Measurements from ENCODE around the gene PRDM1.

The PRDM1 gene

DNA sequence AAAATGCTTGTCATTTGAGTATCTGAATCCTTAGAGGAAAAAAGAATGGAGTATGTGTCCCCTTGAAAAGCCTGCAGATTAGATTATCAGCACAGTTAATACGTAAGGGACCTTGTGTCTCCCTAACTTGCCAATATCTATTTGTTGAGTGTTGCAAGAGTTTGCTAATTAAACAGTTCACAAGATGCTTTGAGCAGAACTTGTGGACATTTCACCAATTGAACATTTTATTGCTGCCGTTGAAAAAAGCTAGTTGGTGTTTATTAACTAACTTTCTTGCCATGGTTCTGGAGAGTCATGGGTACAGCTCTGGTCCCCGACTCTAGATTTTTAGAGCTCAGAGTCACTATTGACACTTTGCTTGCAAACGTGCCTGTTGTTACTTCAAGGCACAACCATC is 30.6 kb upstream of the PRDM1 start:
- Histone ChIP-seq H3K4me3 (ENCODE audit: low read depth in 1 of 2, low read length in 2 of 2) (no peak overlapping the region), H3K9me3 (ENCODE audit: control insufficient read depth in 1 of 2, low read length in 2 of 2) (no peaks in the 10 kb centered on the region), H3K27ac (ENCODE audit: low read length) (no peak overlapping the region), H3K27me3 (ENCODE audit: low read depth, low read length) (no peaks in the 10 kb centered on the region), H3K36me3 (ENCODE audit: control insufficient read depth in 1 of 2, insufficient read depth in 2 of 2, low read length in 2 of 2) (no peaks in the 10 kb centered on the region), H3K4me1 (ENCODE audit: control insufficient read depth in 1 of 2, insufficient read depth in 2 of 2, low read length in 2 of 2) (no peaks in the 10 kb centered on the region)

DNA sequence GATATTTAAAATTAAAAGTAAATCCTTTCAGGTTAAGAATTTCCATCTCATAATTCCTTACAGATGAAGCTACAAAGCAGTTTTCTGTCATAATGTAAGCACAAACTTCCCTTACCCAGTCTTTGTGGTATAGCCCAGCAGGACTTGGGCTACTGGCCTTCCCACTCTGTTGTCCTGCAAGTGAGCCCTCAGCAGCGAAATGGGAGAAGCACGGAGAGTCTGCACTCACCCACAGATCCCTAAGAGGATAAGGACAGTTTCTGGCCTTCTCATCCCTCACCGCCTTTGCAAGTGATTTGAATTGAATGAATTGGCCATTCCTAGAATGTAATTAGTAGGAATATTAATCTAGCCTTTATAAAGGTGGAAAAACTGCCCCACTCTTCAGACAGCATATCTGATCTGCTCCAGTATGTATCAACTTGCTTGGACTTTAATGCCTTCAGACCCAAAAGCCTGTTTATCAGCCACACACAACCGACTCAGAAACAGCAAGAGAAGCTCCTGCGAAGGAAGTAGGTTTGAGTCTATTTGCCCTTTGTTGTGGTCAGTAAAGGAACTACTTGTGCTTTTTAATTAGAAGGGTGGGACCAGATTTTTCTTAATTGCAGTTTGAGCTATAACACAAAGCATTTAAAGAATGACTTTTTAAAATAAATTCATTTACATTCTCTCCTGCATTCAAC is 29.9 kb upstream of the PRDM1 start:
- Histone ChIP-seq H3K27ac (ENCODE audit: low read length) (no peak overlapping the region), H3K36me3 (ENCODE audit: control insufficient read depth in 1 of 2, insufficient read depth in 2 of 2, low read length in 2 of 2) (no peaks in the 10 kb centered on the region), H3K9me3 (ENCODE audit: control insufficient read depth in 1 of 2, low read length in 2 of 2) (no peaks in the 10 kb centered on the region), H3K4me1 (ENCODE audit: control insufficient read depth in 1 of 2, insufficient read depth in 2 of 2, low read length in 2 of 2) (no peaks in the 10 kb centered on the region), H3K4me3 (ENCODE audit: low read depth in 1 of 2, low read length in 2 of 2) (no peak overlapping the region), H3K27me3 (ENCODE audit: low read depth, low read length) (no peaks in the 10 kb centered on the region)

DNA sequence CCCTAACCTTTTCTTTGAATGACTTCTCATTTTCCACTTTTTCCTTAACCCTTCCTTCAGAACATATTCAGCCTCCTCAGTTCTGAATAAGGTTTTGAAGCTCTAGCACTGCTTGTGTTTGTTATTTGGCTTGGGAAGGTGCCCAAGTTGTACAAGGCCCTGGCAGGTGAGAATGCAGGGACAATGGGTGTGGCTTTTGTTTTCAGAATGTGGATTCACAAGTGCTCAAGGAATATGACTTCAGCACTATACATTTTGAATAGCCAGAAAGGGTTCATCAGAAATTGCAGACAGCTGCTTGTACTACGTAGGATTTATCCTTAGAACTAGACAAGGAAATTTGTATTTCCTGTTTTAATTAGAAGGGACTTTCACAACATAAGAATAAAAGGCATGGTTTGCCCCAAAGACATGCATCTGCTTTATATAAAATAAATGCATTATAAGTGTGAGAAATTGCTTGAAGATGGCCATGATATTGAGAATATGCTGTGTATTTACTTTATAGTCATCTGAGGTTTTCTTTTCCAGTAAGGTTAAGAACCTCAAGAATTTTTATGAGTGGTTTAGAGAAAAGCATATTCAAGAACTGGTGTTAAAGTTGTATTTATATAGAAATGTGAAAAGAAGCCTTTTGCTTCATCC is 29.3 kb upstream of the PRDM1 start:
- no peaks in the 10 kb centered on the region for H3K9me3 ChIP-seq (ENCODE audit: control insufficient read depth in 1 of 2, low read length in 2 of 2)
- H3K4me3 ChIP-seq (ENCODE audit: low read depth in 1 of 2, low read length in 2 of 2): no peak overlapping the region
- no peaks in the 10 kb centered on the region for H3K4me1 ChIP-seq (ENCODE audit: control insufficient read depth in 1 of 2, insufficient read depth in 2 of 2, low read length in 2 of 2)
- H3K36me3 ChIP-seq (ENCODE audit: control insufficient read depth in 1 of 2, insufficient read depth in 2 of 2, low read length in 2 of 2): no peaks in the 10 kb centered on the region
- H3K27me3 ChIP-seq (ENCODE audit: low read depth, low read length): no peaks in the 10 kb centered on the region
- no peak overlapping the region for H3K27ac ChIP-seq (ENCODE audit: low read length)

GRCh38 chr6:106059331-106059730 is 26.8 kb upstream of the PRDM1 start:
- Histone ChIP-seq H3K36me3 (ENCODE audit: control insufficient read depth in 1 of 2, insufficient read depth in 2 of 2, low read length in 2 of 2) (no peaks in the 10 kb centered on the region), H3K9me3 (ENCODE audit: control insufficient read depth in 1 of 2, low read length in 2 of 2) (no peaks in the 10 kb centered on the region), H3K27me3 (ENCODE audit: low read depth, low read length) (no peaks in the 10 kb centered on the region), H3K4me3 (ENCODE audit: low read depth in 1 of 2, low read length in 2 of 2) (no peak overlapping the region), H3K4me1 (ENCODE audit: control insufficient read depth in 1 of 2, insufficient read depth in 2 of 2, low read length in 2 of 2) (no peaks in the 10 kb centered on the region), H3K27ac (ENCODE audit: low read length) (no peak overlapping the region)

GRCh38 chr6:106060167-106060566 is 26.0 kb upstream of the PRDM1 start:
- H3K4me3 ChIP-seq (ENCODE audit: low read depth in 1 of 2, low read length in 2 of 2): no peak overlapping the region
- H3K9me3 ChIP-seq (ENCODE audit: control insufficient read depth in 1 of 2, low read length in 2 of 2): no peaks in the 10 kb centered on the region
- H3K36me3 ChIP-seq (ENCODE audit: control insufficient read depth in 1 of 2, insufficient read depth in 2 of 2, low read length in 2 of 2): no peaks in the 10 kb centered on the region
- no peaks in the 10 kb centered on the region for H3K4me1 ChIP-seq (ENCODE audit: control insufficient read depth in 1 of 2, insufficient read depth in 2 of 2, low read length in 2 of 2)
- no peaks in the 10 kb centered on the region for H3K27me3 ChIP-seq (ENCODE audit: low read depth, low read length)
- H3K27ac ChIP-seq (ENCODE audit: low read length): no peak overlapping the region

DNA sequence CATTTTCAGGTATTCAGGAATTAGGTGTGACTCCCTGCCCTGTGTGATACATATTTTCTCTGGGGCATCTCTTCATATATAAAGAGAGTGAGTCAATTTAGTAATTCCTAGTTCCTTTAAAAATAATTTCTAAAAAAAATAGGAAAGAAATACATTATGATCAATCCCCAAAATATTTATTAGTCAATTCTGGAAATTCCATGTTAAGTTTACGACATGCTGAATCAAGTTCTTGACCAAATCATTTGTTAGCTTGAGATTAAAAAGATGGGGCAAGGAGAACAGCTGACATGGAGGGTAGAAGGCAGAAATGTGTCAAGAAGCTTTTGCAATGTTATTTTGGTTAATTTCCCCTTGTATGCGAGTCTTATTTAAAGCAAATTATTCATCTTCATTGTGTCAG is 22.7 kb upstream of the PRDM1 start:
- no peak overlapping the region for H3K4me3 ChIP-seq (ENCODE audit: low read depth in 1 of 2, low read length in 2 of 2)
- no peak overlapping the region for H3K27ac ChIP-seq (ENCODE audit: low read length)

DNA sequence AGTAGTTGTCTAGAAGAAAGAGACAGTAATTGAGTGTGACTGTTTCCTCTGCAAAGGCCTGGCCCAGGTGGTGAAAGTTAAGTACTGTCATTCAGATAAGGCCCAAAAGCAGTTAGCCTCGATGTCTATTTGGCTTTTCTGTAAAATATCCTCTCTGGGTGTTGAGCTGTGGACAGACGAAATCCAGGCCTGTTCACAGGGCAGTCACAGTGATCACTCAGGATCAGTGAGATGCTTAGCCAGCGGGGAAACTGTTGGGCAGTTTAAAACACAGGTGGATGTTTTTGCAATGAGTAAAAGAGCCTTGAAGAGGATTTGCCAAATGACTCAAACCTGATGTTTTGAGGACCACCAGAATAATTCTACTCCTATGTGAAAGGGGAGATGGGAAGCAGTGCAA is 22.0 kb upstream of the PRDM1 start:
- H3K27ac ChIP-seq (ENCODE audit: low read length): no peak overlapping the region
- H3K9me3 ChIP-seq (ENCODE audit: control insufficient read depth in 1 of 2, low read length in 2 of 2): no peaks in the 10 kb centered on the region
- H3K27me3 ChIP-seq (ENCODE audit: low read depth, low read length): no peaks in the 10 kb centered on the region
- no peaks in the 10 kb centered on the region for H3K36me3 ChIP-seq (ENCODE audit: control insufficient read depth in 1 of 2, insufficient read depth in 2 of 2, low read length in 2 of 2)
- no peaks in the 10 kb centered on the region for H3K4me1 ChIP-seq (ENCODE audit: control insufficient read depth in 1 of 2, insufficient read depth in 2 of 2, low read length in 2 of 2)
- no peak overlapping the region for H3K4me3 ChIP-seq (ENCODE audit: low read depth in 1 of 2, low read length in 2 of 2)

More for the DNA sequence above, 22.7 kb upstream of the PRDM1 start:
- Histone ChIP-seq H3K4me1 (ENCODE audit: control insufficient read depth in 1 of 2, insufficient read depth in 2 of 2, low read length in 2 of 2) (no peaks in the 10 kb centered on the region), H3K9me3 (ENCODE audit: control insufficient read depth in 1 of 2, low read length in 2 of 2) (no peaks in the 10 kb centered on the region), H3K36me3 (ENCODE audit: control insufficient read depth in 1 of 2, insufficient read depth in 2 of 2, low read length in 2 of 2) (no peaks in the 10 kb centered on the region), H3K27me3 (ENCODE audit: low read depth, low read length) (no peaks in the 10 kb centered on the region)

- Histone ChIP-seq H3K36me3 (ENCODE audit: control insufficient read depth in 1 of 2, insufficient read depth in 2 of 2, low read length in 2 of 2) (no peaks in the 10 kb centered on the region), H3K9me3 (ENCODE audit: control insufficient read depth in 1 of 2, low read length in 2 of 2) (no peaks in the 10 kb centered on the region), H3K27ac (ENCODE audit: low read length) (no peak overlapping the region), H3K27me3 (ENCODE audit: low read depth, low read length) (no peaks in the 10 kb centered on the region), H3K4me1 (ENCODE audit: control insufficient read depth in 1 of 2, insufficient read depth in 2 of 2, low read length in 2 of 2) (no peaks in the 10 kb centered on the region), H3K4me3 (ENCODE audit: low read depth in 1 of 2, low read length in 2 of 2) (no peak overlapping the region)
These were observed 21.4 kb upstream of the PRDM1 start for GRCh38 chr6:106064756-106065155.

- no peaks in the 10 kb centered on the region for H3K36me3 ChIP-seq (ENCODE audit: control insufficient read depth in 1 of 2, insufficient read depth in 2 of 2, low read length in 2 of 2)
These were observed 19.1 kb upstream of the PRDM1 start for GRCh38 chr6:106066989-106067388.

DNA sequence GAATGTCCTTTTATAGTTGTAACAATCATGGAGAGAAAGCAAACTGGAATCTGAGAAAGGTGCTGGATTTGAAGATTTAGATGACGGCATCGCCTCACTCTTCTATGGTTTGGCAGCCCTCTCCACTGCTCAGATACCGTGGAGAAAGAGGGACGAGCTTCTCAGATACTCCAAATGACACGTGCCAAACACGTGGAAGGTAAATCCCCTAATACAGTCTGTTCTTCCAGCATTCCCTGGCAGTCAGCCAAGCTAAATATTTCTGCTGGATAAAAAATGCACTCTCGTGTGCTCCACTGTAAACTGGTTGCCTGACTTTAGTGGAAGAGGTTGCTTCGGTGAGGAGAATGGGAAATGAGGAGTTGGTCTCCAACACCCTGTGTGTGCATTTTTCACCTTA is 16.7 kb upstream of the PRDM1 start:
- Histone ChIP-seq H3K4me3 (ENCODE audit: low read depth in 1 of 2, low read length in 2 of 2) (no peak overlapping the region), H3K27ac (ENCODE audit: low read length) (no peak overlapping the region), H3K36me3 (ENCODE audit: control insufficient read depth in 1 of 2, insufficient read depth in 2 of 2, low read length in 2 of 2) (no peaks in the 10 kb centered on the region), H3K9me3 (ENCODE audit: control insufficient read depth in 1 of 2, low read length in 2 of 2) (no peaks in the 10 kb centered on the region), H3K27me3 (ENCODE audit: low read depth, low read length) (no peaks in the 10 kb centered on the region), H3K4me1 (ENCODE audit: control insufficient read depth in 1 of 2, insufficient read depth in 2 of 2, low read length in 2 of 2) (no peaks in the 10 kb centered on the region)

More at GRCh38 chr6:106066989-106067388, 19.1 kb upstream of the PRDM1 start:
- Histone ChIP-seq H3K27ac (ENCODE audit: low read length) (no peak overlapping the region), H3K27me3 (ENCODE audit: low read depth, low read length) (no peaks in the 10 kb centered on the region), H3K9me3 (ENCODE audit: control insufficient read depth in 1 of 2, low read length in 2 of 2) (no peaks in the 10 kb centered on the region), H3K4me1 (ENCODE audit: control insufficient read depth in 1 of 2, insufficient read depth in 2 of 2, low read length in 2 of 2) (no peaks in the 10 kb centered on the region), H3K4me3 (ENCODE audit: low read depth in 1 of 2, low read length in 2 of 2) (no peak overlapping the region)

- H3K4me3 ChIP-seq (ENCODE audit: low read depth in 1 of 2, low read length in 2 of 2): no peak overlapping the region
- H3K27me3 ChIP-seq (ENCODE audit: low read depth, low read length): no peaks in the 10 kb centered on the region
- no peaks in the 10 kb centered on the region for H3K4me1 ChIP-seq (ENCODE audit: control insufficient read depth in 1 of 2, insufficient read depth in 2 of 2, low read length in 2 of 2)
- no peaks in the 10 kb centered on the region for H3K36me3 ChIP-seq (ENCODE audit: control insufficient read depth in 1 of 2, insufficient read depth in 2 of 2, low read length in 2 of 2)
- no peak overlapping the region for H3K27ac ChIP-seq (ENCODE audit: low read length)
- H3K9me3 ChIP-seq (ENCODE audit: control insufficient read depth in 1 of 2, low read length in 2 of 2): no peaks in the 10 kb centered on the region
These were observed 15.5 kb upstream of the PRDM1 start for GRCh38 chr6:106070636-106071035.

All from muscle layer of duodenum (tissue), 2 donors.